ENCODE measurements around the gene TF.
A peak's percentile ranks its signal among the peaks of the same experiment; 100 is the strongest.
"Not testable (repeated sequence)": the region's sequence is repeated elsewhere in the genome, so short reads cannot be mapped to it uniquely, and the experiment has no call there.

TF gene

GRCh38 chr3:133745981-133746711 lies at the start of gene TF:
Gene TF (plus strand): TSS chr3:133746393. CDS start chr3:133746441, 48 bp downstream.
- no peak for DNase-seq (ENCODE audit: low read depth, low spot score)

GRCh38 chr3:133697960-133698359 lies 48.2 kb upstream of the TF start:
- DNase-seq (ENCODE audit: low read depth, low spot score), result no peak

- no peak for DNase-seq (ENCODE audit: low read depth, low spot score)
Measured at GRCh38 chr3:133699467-133699866, 46.7 kb upstream of the TF start.

- DNase-seq (ENCODE audit: low read depth, low spot score), result no peak
Measured at GRCh38 chr3:133699903-133700302, 46.3 kb upstream of the TF start.

GRCh38 chr3:133700351-133700750 lies 45.8 kb upstream of the TF start:
- DNase-seq (ENCODE audit: low read depth, low spot score), result no peak

GRCh38 chr3:133701435-133702358 lies 44.5 kb upstream of the TF start:
- no peak for DNase-seq (ENCODE audit: low read depth, low spot score)

- DNase-seq (ENCODE audit: low read depth, low spot score), result no peak
Measured at GRCh38 chr3:133703915-133704314, 42.3 kb upstream of the TF start.

GRCh38 chr3:133706033-133706432 lies 40.2 kb upstream of the TF start:
- DNase-seq (ENCODE audit: low read depth, low spot score), result no peak

GRCh38 chr3:133709139-133709750 lies 36.9 kb upstream of the TF start:
- DNase-seq (ENCODE audit: low read depth, low spot score), result no peak

- DNase-seq (ENCODE audit: low read depth, low spot score), result no peak
Measured at GRCh38 chr3:133711013-133711412, 35.2 kb upstream of the TF start.

GRCh38 chr3:133712017-133712416 lies 34.2 kb upstream of the TF start:
- no peak for DNase-seq (ENCODE audit: low read depth, low spot score)

- DNase-seq (ENCODE audit: low read depth, low spot score), result no peak
Measured at GRCh38 chr3:133713347-133713746, 32.8 kb upstream of the TF start.

- no peak for DNase-seq (ENCODE audit: low read depth, low spot score)
Measured at GRCh38 chr3:133717424-133717823, 28.8 kb upstream of the TF start.

- DNase-seq (ENCODE audit: low read depth, low spot score), result no peak
Measured at GRCh38 chr3:133722935-133723334, 23.3 kb upstream of the TF start.

GRCh38 chr3:133730993-133731392 lies 15.2 kb upstream of the TF start:
- DNase-seq (ENCODE audit: low read depth, low spot score), result no peak

- DNase-seq (ENCODE audit: low read depth, low spot score), result not testable (repeated sequence)
Measured at GRCh38 chr3:133732231-133732630, 14.0 kb upstream of the TF start.

- no peak for DNase-seq (ENCODE audit: low read depth, low spot score)
Measured at GRCh38 chr3:133733226-133733625, 13.0 kb upstream of the TF start.

GRCh38 chr3:133734305-133734704 lies 11.9 kb upstream of the TF start:
- DNase-seq (ENCODE audit: low read depth, low spot score), result no peak

- DNase-seq (ENCODE audit: low read depth, low spot score), result peak; percentile 41
Measured at GRCh38 chr3:133742351-133743091, 3.7 kb upstream of the TF start.

- DNase-seq (ENCODE audit: low read depth, low spot score), result no peak
Measured at GRCh38 chr3:133744241-133744640, 2.0 kb upstream of the TF start.

GRCh38 chr3:133745108-133745507 lies 1.1 kb upstream of the TF start:
- DNase-seq (ENCODE audit: low read depth, low spot score), result no peak

- DNase-seq (ENCODE audit: low read depth, low spot score), result no peak
Measured at GRCh38 chr3:133746712-133747066, 496 bp downstream of the TF start.

Measured in smooth muscle cell of the brain vasculature (primary cell).